ENCODE results near the gene SMURF2.
"Not testable (repeated sequence)": the region's sequence is repeated elsewhere in the genome, so short reads cannot be mapped to it uniquely, and the experiment has no call there.

Gene SMURF2
- 105 to 235 (median 143) reads per million in 4 experiments for total RNA-seq

- peak; percentile 74 for DNase-seq
Measured at GRCh38 chr17:64661976-64662773, at the start of gene SMURF2. Gene SMURF2 (minus strand): TSS chr17:64662307. CDS start chr17:64661880, 427 bp downstream.

DNA sequence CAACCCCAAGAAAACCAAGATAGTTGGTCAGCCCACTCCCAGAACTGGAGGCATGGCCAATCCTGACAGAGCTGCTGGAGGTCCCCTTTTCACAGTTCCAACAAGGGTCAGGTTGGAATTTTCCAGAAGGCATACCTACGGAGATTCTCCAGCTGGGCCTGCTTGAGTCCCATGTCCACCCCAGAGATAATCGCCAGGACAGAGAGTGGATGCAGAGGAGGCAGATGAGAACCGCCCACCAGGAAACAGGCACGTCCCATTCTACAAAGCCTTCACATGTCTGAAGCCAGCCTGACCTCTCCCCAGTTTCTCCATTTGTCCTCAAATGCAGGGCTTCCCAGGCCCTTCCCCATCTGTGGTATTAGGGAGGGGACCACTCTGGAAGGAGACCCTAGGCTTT is 47.4 kb upstream of the SMURF2 start:
- DNase-seq = no peak

GRCh38 chr17:64707050-64707591 is 45.0 kb upstream of the SMURF2 start:
- DNase-seq = no peak

DNA sequence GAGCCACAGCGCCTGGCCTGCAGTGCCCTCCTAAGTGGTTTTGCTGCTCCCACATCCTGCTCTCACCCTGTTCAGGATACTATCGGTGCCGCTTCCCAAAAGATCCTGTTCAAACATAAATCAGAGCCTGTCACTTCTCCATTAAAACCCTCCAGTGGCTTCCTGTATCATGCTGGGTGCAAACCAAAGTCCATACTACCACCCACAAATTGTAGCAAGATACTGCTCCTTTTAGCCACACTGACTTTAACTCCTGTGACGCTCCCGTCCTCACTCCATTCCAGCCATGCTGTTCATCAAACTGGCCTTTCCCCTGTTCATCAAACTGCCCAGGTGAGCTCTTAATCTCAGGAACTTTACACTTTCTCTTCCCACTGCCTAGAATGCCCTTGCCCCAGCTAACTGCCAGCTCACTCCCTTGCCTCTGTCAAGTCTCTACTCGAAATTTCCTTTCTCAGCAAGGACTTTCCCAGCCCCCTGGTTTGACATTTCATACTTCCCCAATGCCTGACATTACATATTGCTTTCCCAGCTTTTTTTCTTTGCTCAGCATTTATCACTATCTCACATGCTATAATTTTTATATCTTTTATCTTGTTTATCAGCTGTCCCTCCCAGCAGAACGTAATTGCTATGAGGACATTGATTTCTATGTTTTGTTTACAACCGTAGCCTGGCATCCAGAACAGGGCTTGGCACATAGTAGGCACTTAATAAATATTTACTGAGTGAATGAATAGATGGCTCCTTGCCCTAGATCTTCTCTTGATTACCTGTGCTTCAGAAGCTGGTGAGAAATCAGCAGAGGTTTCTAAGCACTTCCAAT is 44.3 kb upstream of the SMURF2 start:
- DNase-seq = no peak

DNA sequence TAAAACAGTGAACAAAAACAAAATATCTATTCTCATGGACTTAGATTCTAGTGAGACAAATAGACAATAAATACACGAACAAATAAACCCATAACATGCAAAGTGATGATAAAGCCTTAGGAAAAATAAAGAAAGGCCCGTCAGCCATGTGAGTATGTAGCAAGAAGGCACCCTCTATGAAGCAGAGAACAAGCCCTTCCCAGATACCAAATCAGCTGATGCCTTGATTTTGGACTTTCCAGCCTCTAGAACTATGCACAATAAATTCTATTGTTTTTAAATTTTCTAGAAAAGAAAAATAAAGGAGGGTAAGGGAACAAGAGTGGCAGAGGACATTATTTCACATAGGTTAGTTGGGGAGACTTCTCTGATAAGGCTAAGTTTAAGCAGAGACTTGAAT is 40.7 kb upstream of the SMURF2 start:
- DNase-seq = no peak

DNA sequence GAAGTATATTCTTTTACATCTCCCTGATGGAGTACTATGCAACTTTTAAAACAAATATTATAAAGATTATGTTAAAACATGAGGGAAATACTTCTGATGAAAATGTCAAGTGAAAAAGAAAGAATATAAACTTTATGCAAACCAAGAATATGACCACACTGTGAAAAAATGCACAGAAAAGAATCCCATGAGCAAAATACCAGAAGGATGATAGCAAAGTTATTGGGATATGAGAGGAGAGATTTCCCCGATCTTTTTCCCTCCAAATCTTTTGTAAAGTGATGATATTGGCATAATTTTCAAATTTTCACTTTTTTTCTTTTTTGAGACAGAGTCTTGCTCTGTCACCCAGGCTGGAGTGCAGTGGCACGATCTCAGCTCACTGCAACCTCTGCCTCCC is 36.6 kb upstream of the SMURF2 start:
- DNase-seq = no peak

- DNase-seq = no peak
Measured at GRCh38 chr17:64694207-64694606, 32.1 kb upstream of the SMURF2 start.

DNA sequence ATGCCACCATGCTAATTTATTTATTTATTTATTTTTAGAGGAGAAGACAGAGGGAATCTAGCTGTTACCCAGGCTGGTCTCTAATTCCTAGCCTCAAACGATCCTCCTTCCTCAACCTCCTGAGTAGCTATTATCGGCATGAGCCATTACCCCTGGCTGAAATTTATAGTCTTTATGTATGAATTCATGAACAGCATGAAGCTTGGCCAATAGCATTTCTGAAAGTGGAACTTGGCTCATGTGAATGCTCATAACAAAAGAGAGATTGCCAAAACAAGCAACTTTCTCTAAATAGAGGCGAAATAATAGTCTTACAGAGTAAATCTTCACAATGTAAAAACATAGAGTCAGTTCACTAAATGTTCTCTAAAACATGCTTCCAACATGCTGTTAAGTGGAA is 30.1 kb upstream of the SMURF2 start:
- no peak for DNase-seq

DNA sequence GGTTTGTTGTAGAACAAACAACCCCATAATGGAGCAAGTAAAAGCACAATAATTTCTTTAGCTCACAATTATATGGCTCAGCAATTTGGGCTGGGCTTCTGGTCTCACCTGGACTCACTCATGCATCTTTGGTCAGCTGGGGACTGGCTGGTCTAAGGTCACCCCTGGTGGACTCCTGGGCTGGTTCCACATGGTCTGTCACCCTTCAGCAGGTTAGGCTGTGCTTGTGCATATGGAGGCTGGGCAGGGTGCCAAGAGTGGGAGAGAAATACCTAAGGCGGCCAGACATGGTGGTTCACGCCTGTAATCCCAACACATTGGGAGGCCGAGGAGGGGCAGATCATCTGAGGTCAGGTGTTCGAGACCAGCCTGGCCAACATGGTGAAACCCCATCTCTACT is 27.0 kb upstream of the SMURF2 start:
- no peak for DNase-seq

- DNase-seq = no peak
Measured at GRCh38 chr17:64688481-64688880, 26.4 kb upstream of the SMURF2 start.

GRCh38 chr17:64687961-64688360 is 25.9 kb upstream of the SMURF2 start:
- no peak for DNase-seq

GRCh38 chr17:64687376-64687775 is 25.3 kb upstream of the SMURF2 start:
- DNase-seq = no peak

DNA sequence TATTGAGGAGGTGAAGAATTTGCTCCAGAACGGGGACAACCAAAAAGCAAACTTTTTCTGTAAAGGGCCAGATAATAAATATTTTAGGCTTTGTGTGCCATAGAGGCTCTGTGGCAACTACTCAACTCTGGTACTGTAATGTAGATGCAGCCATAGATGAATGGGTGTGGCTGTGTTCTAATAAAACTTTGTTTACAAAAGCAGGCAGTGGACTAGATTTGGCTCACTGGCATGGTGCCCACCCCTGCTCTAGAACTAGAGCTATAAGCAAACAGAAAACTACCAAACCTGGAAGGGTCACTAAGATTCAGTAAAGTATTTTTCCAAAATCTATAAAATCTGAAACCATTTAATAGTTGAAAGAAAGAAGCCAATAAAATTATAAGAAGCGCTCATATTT is 24.6 kb upstream of the SMURF2 start:
- DNase-seq = no peak

DNA sequence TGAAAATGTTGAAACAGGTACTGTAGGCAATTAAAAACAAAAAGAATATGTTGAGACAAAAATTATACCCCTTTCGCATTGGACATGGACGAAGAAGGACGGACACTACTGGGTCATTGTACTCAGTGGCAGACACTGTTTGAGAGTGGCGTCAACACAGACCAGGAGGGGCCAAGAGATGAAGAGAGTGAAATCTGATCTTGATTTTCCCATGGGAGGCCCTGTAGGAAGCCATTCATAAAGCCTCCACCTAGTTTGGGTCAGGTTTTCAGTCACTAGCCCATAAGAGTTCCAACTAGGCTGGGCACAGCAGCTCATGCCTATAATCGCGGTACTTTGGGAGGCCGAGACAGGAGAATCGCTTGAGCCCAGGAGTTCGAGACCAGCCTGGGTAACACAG is 23.6 kb upstream of the SMURF2 start:
- no peak for DNase-seq

DNA sequence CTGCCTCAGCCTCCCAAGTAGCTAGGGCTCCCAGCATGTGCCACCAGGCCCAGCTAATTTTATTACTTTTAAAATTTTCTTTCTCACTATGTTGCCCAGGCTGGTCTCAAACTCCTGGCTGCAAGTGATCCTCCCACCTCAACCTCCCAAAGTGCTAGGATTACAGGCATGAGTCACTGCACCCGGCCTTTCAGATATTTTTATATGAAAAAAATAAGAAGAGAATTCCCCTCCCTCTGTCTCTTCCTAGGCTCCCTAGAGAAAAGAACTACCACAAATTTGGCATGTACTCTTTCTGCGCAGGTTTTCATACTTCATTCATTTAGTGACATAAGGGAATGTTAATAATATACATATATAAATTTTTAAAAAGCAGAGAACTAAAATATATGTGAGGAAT is 21.7 kb upstream of the SMURF2 start:
- no peak for DNase-seq

DNA sequence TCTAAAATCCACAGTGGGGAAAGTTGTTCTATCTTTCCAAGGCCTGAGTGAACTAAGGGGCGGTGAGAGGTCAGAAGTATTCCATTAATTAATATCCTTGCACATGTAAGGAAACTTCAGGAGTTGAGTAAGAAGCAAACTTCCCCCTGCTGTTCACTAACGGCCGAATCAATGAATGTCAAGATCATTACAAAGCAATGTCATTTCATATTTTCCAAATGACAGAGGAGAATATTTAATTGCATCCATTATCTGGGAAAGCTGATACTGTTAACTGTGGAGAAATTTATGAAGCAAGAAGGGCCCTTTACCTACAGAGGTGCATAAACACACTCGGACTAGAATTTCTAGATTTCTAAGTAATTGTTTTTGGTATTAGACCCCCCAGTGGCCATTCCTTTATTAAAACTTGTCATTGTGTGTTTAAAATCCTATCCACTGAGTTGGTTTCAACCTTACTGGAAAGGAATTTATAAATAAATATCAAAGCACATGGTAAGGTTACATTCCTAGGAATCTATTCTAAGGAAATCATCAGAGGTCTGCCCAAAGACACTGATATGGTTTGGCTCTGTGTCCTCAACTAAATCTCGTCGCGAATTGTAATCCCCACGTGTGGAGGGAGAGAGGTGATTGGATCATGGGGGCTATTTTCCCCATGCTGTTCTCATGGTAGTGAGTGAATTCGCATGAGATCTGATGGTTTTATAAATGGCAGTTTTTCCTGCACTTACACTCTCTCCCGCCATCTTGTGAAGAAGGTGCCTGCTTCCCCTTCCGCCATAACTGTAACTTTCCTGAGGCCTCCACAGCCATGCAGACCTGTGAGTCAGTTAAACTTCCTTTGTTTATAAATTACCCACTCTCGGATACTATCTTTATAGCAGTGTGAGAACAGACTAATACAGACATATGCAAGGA is 20.4 kb upstream of the SMURF2 start:
- DNase-seq = no peak

DNA sequence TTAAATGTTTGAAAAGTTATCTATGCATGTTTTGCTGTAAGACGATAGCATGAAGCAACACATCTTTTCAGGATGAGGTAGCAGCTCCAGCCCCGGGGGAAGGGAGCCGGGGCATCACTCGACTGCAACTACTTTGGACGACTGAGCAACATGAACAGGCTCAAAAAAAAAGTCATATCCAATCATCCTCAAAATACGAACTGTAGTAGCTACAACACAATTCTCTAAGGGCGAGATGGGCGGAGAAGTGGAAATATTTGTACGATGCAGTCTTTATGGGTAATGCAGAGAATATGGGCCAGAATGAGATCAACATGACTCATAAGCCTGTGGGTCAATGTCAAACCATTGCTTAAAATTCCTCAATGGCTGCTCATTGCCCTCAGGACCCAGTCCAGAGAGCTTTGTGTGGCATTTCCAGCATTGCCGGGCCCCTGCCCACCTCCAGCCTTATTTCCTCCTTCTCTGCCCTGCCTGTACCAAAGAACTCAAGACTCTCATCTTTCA is 17.7 kb upstream of the SMURF2 start:
- no peak for DNase-seq

GRCh38 chr17:64676763-64677162 is 14.7 kb upstream of the SMURF2 start:
- no peak for DNase-seq

DNA sequence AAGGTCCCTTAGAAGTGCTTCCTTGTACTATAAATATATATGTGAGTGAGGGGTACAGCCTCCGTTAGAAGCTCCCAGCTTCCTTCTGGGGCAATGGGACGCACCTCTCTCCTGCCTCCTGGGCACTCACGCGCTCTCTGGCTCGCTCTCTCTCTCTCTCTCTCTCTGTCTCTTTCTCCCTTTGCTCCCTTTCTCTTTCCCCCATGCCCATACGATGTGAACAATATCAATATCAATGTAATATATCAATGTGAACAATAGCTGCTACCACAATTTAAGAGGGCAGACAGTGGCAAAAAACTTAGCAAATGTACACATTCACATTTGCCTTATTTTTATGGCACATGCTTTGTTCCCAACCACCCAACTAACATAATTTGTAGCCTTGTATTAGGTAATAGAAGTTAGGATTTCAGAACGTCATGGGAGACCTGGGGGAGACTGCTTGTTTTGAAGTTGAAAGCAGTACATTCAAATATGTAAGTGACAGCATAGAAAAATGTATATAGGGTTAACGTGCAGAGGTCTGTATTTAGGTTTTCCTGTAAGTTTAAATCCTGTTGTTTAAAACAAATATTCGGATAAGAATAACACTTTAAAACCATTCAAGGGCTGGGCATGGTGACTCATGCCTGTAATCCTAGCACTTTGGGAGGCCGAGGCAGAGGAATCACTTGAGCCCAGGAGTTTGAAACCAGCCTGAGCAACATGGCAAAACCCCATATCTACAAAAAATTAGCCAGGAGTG is 8.9 kb upstream of the SMURF2 start:
- not testable (repeated sequence) for DNase-seq

GRCh38 chr17:64667807-64668721 is 6.0 kb upstream of the SMURF2 start:
- DNase-seq = not testable (repeated sequence)
